Right forelimb (tissue), 1 donor: Measurements from ENCODE around the gene BEGAIN.

ENCODE experiments used
- DNase-seq: peaks from one replicate; pipeline ENCODE4 v3.0.0-alpha.2; 2018

Gene BEGAIN

GRCh38 chr14:100567009-100567876 lies 20.0 kb downstream of the BEGAIN start:
- DNase-seq, result no peak

- no peak for DNase-seq
These were observed 20.6 kb downstream of the BEGAIN start for GRCh38 chr14:100566586-100566985.

- no peak for DNase-seq
These were observed 21.1 kb downstream of the BEGAIN start for GRCh38 chr14:100566119-100566518.

GRCh38 chr14:100565650-100566049 lies 21.6 kb downstream of the BEGAIN start:
- DNase-seq, result no peak

- DNase-seq, result no peak
These were observed 22.7 kb downstream of the BEGAIN start for GRCh38 chr14:100564512-100564911.

- DNase-seq, result no peak
These were observed 24.5 kb downstream of the BEGAIN start for GRCh38 chr14:100562751-100563150.

- no peak for DNase-seq
These were observed 26.2 kb downstream of the BEGAIN start for GRCh38 chr14:100561005-100561404.

GRCh38 chr14:100560471-100560870 lies 26.7 kb downstream of the BEGAIN start:
- no peak for DNase-seq

GRCh38 chr14:100559455-100559854 lies 27.8 kb downstream of the BEGAIN start:
- no peak for DNase-seq

GRCh38 chr14:100558966-100559365 lies 28.3 kb downstream of the BEGAIN start:
- no peak for DNase-seq

- no peak for DNase-seq
These were observed 29.0 kb downstream of the BEGAIN start for GRCh38 chr14:100558226-100558625.

GRCh38 chr14:100557658-100558057 lies 29.6 kb downstream of the BEGAIN start:
- no peak for DNase-seq

- no peak for DNase-seq
These were observed 30.2 kb downstream of the BEGAIN start for GRCh38 chr14:100556936-100557505.

- DNase-seq, result no peak
These were observed 31.1 kb downstream of the BEGAIN start for GRCh38 chr14:100556140-100556475.

GRCh38 chr14:100555436-100556139 lies 31.6 kb downstream of the BEGAIN start:
- DNase-seq, result no peak

GRCh38 chr14:100554696-100555320 lies 32.4 kb downstream of the BEGAIN start:
- DNase-seq, result no peak

GRCh38 chr14:100554082-100554677 lies 33.0 kb downstream of the BEGAIN start:
- no peak for DNase-seq

- DNase-seq, result no peak
These were observed 33.7 kb downstream of the BEGAIN start for GRCh38 chr14:100553471-100553870.

GRCh38 chr14:100552524-100553125 lies 34.6 kb downstream of the BEGAIN start:
- DNase-seq, result no peak

GRCh38 chr14:100551056-100551455 lies 36.2 kb downstream of the BEGAIN start:
- DNase-seq, result no peak

- DNase-seq, result no peak
These were observed 37.2 kb downstream of the BEGAIN start for GRCh38 chr14:100549834-100550625.

GRCh38 chr14:100548939-100549338 lies 38.3 kb downstream of the BEGAIN start:
- DNase-seq, result no peak
